HepG2 (cell line): ENCODE data around the gene MLANA. TPM values are rescaled to one million over a fixed set of nuclear protein-coding genes. Genes with fewer than 3 reads are reported as not detected.
A peak's percentile ranks its signal among the peaks of the same experiment; 100 is the strongest.

ENCODE experiments used
- CCDC6 ChIP-seq: sonication (generic); formaldehyde crosslinking; IDR thresholded peaks from 2 replicates; pipeline ENCODE4 v1.8.1; 2022; ENCODE audit warnings: mild to moderate bottlenecking, missing genetic modification reagents, moderate library complexity
- CREM ChIP-seq, 2 experiments: sonication (generic) in 1 of 2; formaldehyde crosslinking in 1 of 2; IDR thresholded peaks; 2 replicates each; pipeline versions ENCODE4 v1.4.0 to v1.6.1; 2016 to 2020; ENCODE audit warnings: antibody characterized with exemption in 1 of 2, mild to moderate bottlenecking in 1 of 2, missing genetic modification reagents in 1 of 2
- GATAD2A ChIP-seq: IDR thresholded peaks from 2 replicates; pipeline ENCODE4 v1.6.1; 2016
- KLF16 ChIP-seq, 2 experiments: sonication (generic) in 1 of 2; formaldehyde crosslinking in 1 of 2; IDR thresholded peaks; 2 replicates each; pipeline versions ENCODE4 v1.6.1 to v1.8.0; 2016 to 2023; ENCODE audit warnings: missing genetic modification reagents in 2 of 2, missing compliant biosample characterization in 1 of 2
- MAFG ChIP-seq: sonication (generic); formaldehyde crosslinking; IDR thresholded peaks from 2 replicates; pipeline ENCODE4 v1.5.1; 2020; ENCODE audit warnings: mild to moderate bottlenecking, missing genetic modification reagents
- SP140L ChIP-seq: sonication (generic); formaldehyde crosslinking; IDR thresholded peaks from 2 replicates; pipeline ENCODE4 v1.4.0; 2020; ENCODE audit warnings: missing genetic modification reagents, borderline replicate concordance
- ZBTB8A ChIP-seq: sonication (generic); formaldehyde crosslinking; IDR thresholded peaks from 2 replicates; pipeline ENCODE4 v1.4.0; 2020; ENCODE audit warnings: mild to moderate bottlenecking, low read depth, missing genetic modification reagents, borderline replicate concordance
- ZNF367 ChIP-seq: sonication (generic); formaldehyde crosslinking; IDR thresholded peaks from 2 replicates; pipeline ENCODE4 v1.4.0; 2020; ENCODE audit warnings: missing genetic modification reagents, borderline replicate concordance
- ZNF558 ChIP-seq: sonication (generic); formaldehyde crosslinking; IDR thresholded peaks from 2 replicates; pipeline ENCODE4 v1.9.0; 2022; ENCODE audit warnings: mild to moderate bottlenecking, missing genetic modification reagents, borderline replicate concordance
- ZNF598 ChIP-seq: sonication (generic); formaldehyde crosslinking; IDR thresholded peaks from 2 replicates; pipeline ENCODE4 v1.5.1; 2020; ENCODE audit warnings: mild to moderate bottlenecking, missing genetic modification reagents, borderline replicate concordance
- ZNF616 ChIP-seq: sonication (generic); formaldehyde crosslinking; IDR thresholded peaks from 2 replicates; pipeline ENCODE4 v1.5.0; 2020; ENCODE audit warnings: low read depth, mild to moderate bottlenecking, missing genetic modification reagents
- ZNF891 ChIP-seq: sonication (generic); formaldehyde crosslinking; IDR thresholded peaks from 2 replicates; pipeline ENCODE4 v1.5.0; 2020; ENCODE audit warnings: mild to moderate bottlenecking, missing genetic modification reagents
- ZSCAN22 ChIP-seq: sonication (generic); formaldehyde crosslinking; IDR thresholded peaks from 2 replicates; pipeline ENCODE4 v1.4.0; 2020; ENCODE audit warnings: mild to moderate bottlenecking, missing genetic modification reagents
- polyA plus RNA-seq, 8 experiments: library from polyadenylated mRNA; depleted of rRNA in 3 of 8; stranded (reverse) in 7 of 8; unstranded in 1 of 8; fragments of >200 nt; fragmentation: Illumina TruSeq in 4 of 8; extraction: Trizol in 4 of 8; gene quantifications; 2 replicates each; pipeline versions ENCODE4 v1.2.1 to v1.2.3, GENCODE V29; 2011 to 2016; ENCODE audit warnings: low read depth in 4 of 8, missing spikeins in 1 of 8, mixed read lengths in 1 of 8; ENCODE audit not compliant: insufficient read depth in 1 of 8
- total RNA-seq, 5 experiments: library from RNA; depleted of rRNA; stranded (reverse); fragments of >200 nt; fragmentation: Illumina TruSeq; extraction: Trizol; gene quantifications; 2 replicates each; pipeline ENCODE4 v1.2.3, GENCODE V29; 2016; ENCODE audit warnings: low read depth in 1 of 5
- TF ChIP-seq, protein P1 (sequence below): sonication (generic); formaldehyde crosslinking; IDR thresholded peaks from 2 replicates; pipeline ENCODE4 v1.5.1; 2020; ENCODE audit warnings: mild to moderate bottlenecking, missing genetic modification reagents, moderate library complexity
- TF ChIP-seq, protein P2 (sequence below): IDR thresholded peaks from 2 replicates; pipeline ENCODE4 v1.6.1; 2016; ENCODE audit warnings: low read depth, control low read depth
- TF ChIP-seq, protein P3 (sequence below): IDR thresholded peaks from 2 replicates; pipeline ENCODE4 v1.6.1; 2012; ENCODE audit warnings: low read depth, low read length, improper control_type of control experiment
- TF ChIP-seq, protein P4 (sequence below): sonication (generic); formaldehyde crosslinking; IDR thresholded peaks from 2 replicates; pipeline ENCODE4 v1.8.0; 2022; ENCODE audit warnings: mild to moderate bottlenecking, missing genetic modification reagents; ENCODE audit not compliant: insufficient replicate concordance
- TF ChIP-seq, protein P5 (sequence below): sonication (generic); formaldehyde crosslinking; IDR thresholded peaks from 2 replicates; pipeline ENCODE4 v1.9.0; 2021; ENCODE audit warnings: missing genetic modification reagents, borderline replicate concordance

The MLANA gene
- total and polyA plus RNA-seq, 2 of the 13 experiments (the other 11 are each of a cell fraction or from before 2014, with no cell fraction given), result 0.11 to 0.18 TPM

DNA sequence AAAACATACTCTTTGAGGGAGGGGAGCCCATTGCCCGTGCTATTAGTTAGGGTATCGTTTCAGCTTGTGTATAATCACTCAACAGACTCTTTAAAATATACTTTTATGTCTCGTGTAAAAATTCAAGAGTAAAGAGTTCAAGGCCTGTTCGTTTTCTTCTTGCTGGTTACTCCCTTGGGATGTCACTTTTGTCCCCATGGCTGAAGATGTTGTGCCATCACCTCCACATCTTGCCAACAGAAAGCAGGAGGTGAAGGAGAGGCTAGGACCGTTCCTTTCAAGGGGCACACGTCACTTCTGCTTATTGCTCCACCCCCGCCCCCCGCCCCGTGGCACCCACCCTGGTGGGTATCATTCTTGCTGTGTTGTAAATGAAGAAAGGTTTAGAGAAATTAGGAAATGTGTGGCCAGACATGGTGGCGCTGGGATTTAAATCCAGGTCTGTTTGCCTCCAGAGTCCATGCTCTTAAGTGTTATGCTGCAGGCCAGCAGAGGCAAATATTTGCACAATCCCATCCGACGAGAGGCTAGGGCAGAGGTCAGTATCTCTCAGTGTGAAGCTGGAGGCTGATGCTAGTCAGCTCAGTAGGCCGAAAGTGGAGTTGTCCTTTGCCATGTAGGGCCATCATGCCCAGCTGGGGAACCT is 3.0 kb downstream of the MLANA start (continued):
- TF ChIP-seq KLF16 (CRISPR knock-in tag; IDR thresholded peaks at IDR 0.05) (0 out of 4 replicates have a peak, but pooled peaks of 1 of the 2 experiments have one; percentile 49), ZSCAN22 (CRISPR knock-in tag) (no peak), GATAD2A (CRISPR knock-in tag) (peak; percentile 82), ZBTB8A (CRISPR knock-in tag) (no peak), MAFG (no peak), ZNF558 (no peak), SP140L (CRISPR knock-in tag) (no peak), ZNF616 (CRISPR knock-in tag) (no peak), CREM (IDR thresholded peaks at IDR 0.05) (peak; percentile 76), CREM (CRISPR knock-in tag; IDR thresholded peaks at IDR 0.05) (no peak), CCDC6 (CRISPR knock-in tag) (no peak; the same call in 1 of the 2 replicates), ZNF891 (CRISPR knock-in tag) (no peak), ZNF367 (CRISPR knock-in tag) (peak; percentile 88; the same call in 1 of the 2 replicates), ZNF598 (no peak)
- TF ChIP-seq, protein P1, sequence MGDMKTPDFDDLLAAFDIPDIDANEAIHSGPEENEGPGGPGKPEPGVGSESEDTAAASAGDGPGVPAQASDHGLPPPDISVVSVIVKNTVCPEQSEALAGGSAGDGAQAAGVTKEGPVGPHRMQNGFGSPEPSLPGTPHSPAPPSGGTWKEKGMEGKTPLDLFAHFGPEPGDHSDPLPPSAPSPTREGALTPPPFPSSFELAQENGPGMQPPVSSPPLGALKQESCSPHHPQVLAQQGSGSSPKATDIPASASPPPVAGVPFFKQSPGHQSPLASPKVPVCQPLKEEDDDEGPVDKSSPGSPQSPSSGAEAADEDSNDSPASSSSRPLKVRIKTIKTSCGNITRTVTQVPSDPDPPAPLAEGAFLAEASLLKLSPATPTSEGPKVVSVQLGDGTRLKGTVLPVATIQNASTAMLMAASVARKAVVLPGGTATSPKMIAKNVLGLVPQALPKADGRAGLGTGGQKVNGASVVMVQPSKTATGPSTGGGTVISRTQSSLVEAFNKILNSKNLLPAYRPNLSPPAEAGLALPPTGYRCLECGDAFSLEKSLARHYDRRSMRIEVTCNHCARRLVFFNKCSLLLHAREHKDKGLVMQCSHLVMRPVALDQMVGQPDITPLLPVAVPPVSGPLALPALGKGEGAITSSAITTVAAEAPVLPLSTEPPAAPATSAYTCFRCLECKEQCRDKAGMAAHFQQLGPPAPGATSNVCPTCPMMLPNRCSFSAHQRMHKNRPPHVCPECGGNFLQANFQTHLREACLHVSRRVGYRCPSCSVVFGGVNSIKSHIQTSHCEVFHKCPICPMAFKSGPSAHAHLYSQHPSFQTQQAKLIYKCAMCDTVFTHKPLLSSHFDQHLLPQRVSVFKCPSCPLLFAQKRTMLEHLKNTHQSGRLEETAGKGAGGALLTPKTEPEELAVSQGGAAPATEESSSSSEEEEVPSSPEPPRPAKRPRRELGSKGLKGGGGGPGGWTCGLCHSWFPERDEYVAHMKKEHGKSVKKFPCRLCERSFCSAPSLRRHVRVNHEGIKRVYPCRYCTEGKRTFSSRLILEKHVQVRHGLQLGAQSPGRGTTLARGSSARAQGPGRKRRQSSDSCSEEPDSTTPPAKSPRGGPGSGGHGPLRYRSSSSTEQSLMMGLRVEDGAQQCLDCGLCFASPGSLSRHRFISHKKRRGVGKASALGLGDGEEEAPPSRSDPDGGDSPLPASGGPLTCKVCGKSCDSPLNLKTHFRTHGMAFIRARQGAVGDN (CRISPR knock-in tag), result peak; percentile 55; the same call in 1 of the 2 replicates
- TF ChIP-seq, protein P2, sequence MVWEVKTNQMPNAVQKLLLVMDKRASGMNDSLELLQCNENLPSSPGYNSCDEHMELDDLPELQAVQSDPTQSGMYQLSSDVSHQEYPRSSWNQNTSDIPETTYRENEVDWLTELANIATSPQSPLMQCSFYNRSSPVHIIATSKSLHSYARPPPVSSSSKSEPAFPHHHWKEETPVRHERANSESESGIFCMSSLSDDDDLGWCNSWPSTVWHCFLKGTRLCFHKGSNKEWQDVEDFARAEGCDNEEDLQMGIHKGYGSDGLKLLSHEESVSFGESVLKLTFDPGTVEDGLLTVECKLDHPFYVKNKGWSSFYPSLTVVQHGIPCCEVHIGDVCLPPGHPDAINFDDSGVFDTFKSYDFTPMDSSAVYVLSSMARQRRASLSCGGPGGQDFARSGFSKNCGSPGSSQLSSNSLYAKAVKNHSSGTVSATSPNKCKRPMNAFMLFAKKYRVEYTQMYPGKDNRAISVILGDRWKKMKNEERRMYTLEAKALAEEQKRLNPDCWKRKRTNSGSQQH (CRISPR knock-in tag), result no peak
- TF ChIP-seq, protein P3, sequence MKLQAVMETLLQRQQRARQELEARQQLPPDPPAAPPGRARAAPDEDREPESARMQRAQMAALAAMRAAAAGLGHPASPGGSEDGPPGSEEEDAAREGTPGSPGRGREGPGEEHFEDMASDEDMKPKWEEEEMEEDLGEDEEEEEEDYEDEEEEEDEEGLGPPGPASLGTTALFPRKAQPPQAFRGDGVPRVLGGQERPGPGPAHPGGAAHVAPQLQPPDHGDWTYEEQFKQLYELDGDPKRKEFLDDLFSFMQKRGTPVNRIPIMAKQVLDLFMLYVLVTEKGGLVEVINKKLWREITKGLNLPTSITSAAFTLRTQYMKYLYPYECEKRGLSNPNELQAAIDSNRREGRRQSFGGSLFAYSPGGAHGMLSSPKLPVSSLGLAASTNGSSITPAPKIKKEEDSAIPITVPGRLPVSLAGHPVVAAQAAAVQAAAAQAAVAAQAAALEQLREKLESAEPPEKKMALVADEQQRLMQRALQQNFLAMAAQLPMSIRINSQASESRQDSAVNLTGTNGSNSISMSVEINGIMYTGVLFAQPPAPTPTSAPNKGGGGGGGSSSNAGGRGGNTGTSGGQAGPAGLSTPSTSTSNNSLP, result peak; percentile 58; the same call in 1 of the 2 replicates
- TF ChIP-seq, protein P4, sequence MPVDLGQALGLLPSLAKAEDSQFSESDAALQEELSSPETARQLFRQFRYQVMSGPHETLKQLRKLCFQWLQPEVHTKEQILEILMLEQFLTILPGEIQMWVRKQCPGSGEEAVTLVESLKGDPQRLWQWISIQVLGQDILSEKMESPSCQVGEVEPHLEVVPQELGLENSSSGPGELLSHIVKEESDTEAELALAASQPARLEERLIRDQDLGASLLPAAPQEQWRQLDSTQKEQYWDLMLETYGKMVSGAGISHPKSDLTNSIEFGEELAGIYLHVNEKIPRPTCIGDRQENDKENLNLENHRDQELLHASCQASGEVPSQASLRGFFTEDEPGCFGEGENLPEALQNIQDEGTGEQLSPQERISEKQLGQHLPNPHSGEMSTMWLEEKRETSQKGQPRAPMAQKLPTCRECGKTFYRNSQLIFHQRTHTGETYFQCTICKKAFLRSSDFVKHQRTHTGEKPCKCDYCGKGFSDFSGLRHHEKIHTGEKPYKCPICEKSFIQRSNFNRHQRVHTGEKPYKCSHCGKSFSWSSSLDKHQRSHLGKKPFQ (CRISPR knock-in tag), result peak; percentile 93
- TF ChIP-seq, protein P5, sequence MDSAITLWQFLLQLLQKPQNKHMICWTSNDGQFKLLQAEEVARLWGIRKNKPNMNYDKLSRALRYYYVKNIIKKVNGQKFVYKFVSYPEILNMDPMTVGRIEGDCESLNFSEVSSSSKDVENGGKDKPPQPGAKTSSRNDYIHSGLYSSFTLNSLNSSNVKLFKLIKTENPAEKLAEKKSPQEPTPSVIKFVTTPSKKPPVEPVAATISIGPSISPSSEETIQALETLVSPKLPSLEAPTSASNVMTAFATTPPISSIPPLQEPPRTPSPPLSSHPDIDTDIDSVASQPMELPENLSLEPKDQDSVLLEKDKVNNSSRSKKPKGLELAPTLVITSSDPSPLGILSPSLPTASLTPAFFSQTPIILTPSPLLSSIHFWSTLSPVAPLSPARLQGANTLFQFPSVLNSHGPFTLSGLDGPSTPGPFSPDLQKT (CRISPR knock-in tag), result no peak
